ENCODE results near the gene PNPLA6.

Gene PNPLA6

GRCh38 chr19:7595466-7596133 is 60.1 kb downstream of the PNPLA6 start, which contains the start of gene CAMSAP3:
TSS of gene CAMSAP3 (plus strand) at chr19:7595863. CDS start at chr19:7596003, 140 bp downstream.
- DNase-seq (ENCODE audit: low read depth in 2 of 3, low spot score in 2 of 3) = peak in 1 of 3 experiments; percentile 27

DNA sequence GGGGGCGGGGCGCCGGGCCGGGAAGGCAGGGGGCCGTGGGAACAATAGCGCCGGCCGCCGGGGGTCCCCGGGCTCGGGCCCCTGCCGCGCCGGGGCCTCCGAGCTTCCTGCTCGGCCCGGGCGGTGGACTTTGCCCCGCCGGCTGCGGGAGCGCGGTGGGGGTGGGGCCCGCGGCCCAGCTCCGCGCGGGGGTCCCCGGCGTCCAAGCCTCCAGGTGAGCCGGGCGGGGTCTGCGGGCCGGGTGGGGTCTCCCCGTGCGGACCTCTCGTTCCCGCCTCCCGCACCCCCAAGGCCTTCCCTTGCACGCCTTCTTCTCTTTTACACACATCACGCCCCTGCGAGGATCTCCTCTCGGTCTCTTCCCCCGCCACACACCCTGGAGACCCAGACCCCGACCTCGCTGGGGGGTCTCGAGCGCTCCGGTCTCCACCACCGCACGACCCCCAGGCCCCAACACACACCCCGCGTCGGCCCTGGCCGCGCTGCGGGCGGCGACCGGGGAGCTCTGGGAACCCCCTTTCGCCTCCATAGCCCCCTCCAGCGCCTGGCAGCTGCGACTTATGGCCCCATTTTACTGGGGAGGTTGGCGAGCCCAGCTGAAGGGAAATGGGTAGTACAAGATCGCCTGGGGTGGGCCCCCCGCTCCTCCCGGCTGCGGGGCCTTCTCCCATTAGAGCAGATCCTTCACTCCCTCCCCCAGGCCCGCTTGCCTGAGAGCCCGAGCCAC is 60.9 kb downstream of the PNPLA6 start:
- no peak for DNase-seq (ENCODE audit: low read depth in 2 of 3, low spot score in 2 of 3)

- DNase-seq (ENCODE audit: low read depth in 2 of 3, low spot score in 2 of 3) = no peak
Measured at GRCh38 chr19:7597689-7598088, 62.2 kb downstream of the PNPLA6 start.

GRCh38 chr19:7598180-7598579 is 62.7 kb downstream of the PNPLA6 start:
- DNase-seq (ENCODE audit: low read depth in 2 of 3, low spot score in 2 of 3) = no peak

GRCh38 chr19:7600721-7601120 is 65.2 kb downstream of the PNPLA6 start:
- DNase-seq (ENCODE audit: low read depth in 2 of 3, low spot score in 2 of 3) = no peak

- no peak for DNase-seq (ENCODE audit: low read depth in 2 of 3, low spot score in 2 of 3)
Measured at GRCh38 chr19:7602240-7602934, 66.9 kb downstream of the PNPLA6 start.

GRCh38 chr19:7602935-7603497 is 67.5 kb downstream of the PNPLA6 start:
- no peak for DNase-seq (ENCODE audit: low read depth in 2 of 3, low spot score in 2 of 3)

- no peak for DNase-seq (ENCODE audit: low read depth in 2 of 3, low spot score in 2 of 3)
Measured at GRCh38 chr19:7603919-7604318, 68.4 kb downstream of the PNPLA6 start.

DNA sequence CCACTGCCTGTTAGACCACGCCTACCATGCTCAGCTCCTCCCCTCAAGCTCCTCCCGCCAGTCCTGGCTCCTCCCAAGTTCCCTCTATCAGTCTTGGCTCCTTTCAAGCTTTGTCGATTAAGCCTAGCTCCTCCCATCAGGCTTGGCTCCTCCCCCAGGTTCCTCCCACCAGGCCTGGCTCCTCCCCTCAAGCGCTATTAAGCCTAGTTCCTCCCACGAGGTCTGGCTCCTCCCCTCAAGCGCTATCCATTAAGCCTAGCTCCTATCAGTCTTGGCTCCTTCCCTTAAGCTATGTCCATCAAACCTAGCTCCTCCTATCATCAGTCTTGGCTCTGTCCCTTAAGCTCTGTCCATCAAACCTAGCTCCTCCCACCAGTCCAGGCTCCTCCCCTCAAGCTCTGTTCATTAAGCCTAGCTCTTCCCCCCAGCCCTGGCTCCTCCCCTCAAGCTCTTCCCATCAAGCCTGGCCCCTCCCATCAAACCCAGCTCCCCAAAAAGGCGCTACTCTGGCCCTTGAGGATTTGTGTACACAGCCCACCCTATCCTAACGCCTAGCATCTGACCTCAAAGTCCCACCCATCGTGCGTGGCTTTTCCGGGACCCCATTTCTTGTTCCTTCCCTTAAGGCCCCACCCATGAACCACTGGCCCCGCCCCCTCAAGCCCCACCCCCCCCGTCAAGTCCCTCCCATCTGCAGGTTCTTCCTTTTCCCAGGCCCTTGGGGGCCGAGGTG is 70.1 kb downstream of the PNPLA6 start:
- no peak for DNase-seq (ENCODE audit: low read depth in 2 of 3, low spot score in 2 of 3)

DNA sequence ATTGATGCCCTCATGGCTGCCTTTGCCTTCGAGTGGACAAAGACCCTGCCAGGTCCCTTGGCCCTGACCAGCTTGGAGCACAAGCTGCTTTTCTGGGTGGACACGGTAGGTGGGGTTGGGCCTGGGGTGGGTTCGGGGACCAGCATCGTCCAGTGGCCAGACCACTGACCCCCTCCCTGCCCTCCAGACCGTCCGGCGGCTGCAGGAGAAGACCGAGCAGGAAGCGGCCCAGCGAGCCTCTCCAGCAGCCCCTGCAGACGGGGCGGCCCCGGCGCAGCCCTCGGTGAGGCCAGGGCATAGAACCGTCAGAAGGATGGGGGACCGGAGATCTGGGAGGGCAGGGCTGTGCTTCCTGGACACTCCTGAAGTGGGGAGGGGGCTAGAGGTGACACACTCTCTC is 70.8 kb downstream of the PNPLA6 start:
- DNase-seq (ENCODE audit: low read depth in 2 of 3, low spot score in 2 of 3) = no peak

DNA sequence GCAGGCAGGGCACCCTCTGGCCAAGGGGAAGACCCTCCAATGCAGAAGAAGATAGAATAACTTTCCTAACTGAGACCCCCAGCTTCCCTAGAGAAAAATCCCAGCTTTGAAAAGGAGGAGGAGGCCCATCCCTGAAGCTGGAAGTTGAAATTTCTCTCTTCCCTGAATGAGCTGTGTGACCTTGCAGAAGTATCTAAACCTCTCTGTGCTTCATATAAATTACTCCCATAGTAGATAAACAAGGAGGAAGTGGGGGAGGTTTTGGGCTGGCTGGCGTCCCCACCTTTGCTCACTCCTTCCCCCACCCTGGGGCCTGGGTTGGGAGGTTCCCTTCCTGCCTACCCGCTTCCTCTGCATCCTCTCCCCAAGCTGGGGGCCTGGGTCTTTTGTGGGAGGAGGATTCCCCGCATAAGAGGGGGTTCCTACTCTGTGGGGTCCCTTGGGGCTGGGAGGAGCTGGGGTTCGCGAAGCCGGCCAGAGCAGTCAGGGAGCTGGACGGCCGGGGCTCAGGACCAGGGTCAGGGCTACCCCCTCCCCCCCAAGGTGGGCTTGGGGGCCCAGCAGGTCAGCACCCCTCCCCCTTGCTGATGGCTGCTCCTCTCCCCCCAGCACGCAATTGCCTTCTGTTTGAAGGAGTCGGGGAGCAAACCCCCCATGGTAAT is 71.8 kb downstream of the PNPLA6 start:
- DNase-seq (ENCODE audit: low read depth in 2 of 3, low spot score in 2 of 3) = no peak

DNA sequence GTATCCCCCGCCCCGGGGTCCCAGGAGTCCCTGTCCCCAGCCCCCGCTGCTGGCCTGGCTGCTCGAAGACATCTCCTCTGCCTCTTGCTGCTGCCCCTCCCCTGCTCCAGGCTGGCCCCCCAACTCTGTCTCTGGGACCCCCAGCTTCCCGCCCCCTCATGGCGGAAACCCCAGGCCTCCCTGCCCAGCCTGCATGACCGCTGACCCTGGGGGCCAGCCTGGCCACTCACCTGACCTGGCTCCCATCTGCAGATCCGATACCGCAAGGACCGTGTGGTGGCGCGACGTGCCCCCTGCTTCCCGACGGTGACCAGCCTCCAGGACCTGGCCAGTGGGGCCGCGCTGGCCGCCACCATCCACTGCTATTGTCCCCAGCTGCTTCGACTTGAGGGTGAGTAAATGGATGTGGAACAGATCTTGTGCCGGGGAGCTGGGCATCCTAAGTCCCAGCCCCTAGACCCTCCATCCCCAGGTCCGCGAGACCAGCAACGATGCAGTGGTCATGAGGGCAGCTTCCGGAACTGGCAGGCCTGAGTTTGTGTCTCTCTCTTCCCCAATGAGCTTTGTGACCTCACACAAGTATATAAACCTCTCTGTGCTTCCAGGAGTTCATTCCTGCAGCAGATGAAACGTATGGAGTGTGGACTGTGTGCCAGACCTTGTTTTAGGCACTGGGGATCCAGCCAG is 72.5 kb downstream of the PNPLA6 start:
- DNase-seq (ENCODE audit: low read depth in 2 of 3, low spot score in 2 of 3) = no peak

DNA sequence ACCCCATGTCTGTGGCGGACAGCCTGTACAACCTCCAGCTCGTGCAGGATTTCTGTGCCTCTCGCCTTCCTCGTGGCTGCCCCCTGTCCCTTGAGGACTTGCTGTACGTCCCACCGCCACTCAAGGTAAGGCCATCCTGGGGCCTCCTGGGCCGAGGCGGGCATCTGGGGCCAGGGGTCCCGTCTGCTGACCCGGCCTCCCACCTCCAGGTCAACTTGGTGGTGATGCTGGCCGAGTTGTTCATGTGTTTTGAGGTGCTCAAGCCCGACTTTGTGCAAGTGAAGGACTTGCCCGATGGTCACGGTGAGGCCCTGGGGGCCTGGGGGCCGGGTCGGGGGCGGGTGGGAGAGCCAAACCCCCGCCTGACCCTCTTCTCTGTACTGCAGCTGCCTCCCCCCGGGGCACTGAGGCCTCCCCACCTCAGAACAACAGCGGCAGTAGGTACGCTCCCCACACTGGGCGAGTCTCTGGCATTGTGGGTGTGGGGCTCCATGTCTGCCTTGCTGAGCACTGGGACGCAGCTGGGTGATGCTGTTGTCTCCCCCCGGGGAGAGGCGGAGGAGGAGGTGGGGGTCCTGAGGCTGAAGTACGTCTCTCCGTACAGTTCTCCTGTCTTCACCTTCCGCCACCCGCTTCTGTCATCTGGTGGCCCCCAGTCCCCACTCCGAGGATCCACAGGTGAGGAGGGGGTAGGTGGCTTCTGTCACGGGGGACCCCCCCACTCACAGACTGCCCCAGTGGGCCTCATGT is 75.1 kb downstream of the PNPLA6 start:
- no peak for DNase-seq (ENCODE audit: low read depth in 2 of 3, low spot score in 2 of 3)

Data from activated CD8-positive, alpha-beta memory T cell treated with anti-CD3 and anti-CD28 coated beads for 48 hours (primary cell).